ENCODE data around the gene SLC25A43. TPM values are rescaled to one million over a fixed set of nuclear protein-coding genes. Genes with fewer than 3 reads are reported as not detected.

The SLC25A43 gene
- total and polyA plus RNA-seq, 9 of the 15 experiments (the other 6 are each of a cell fraction or from before 2014, with no cell fraction given), result 1.3 to 8.4 (median 4.0) TPM

- TF ChIP-seq JUN (IDR thresholded peaks at IDR 0.05; ENCODE audit: borderline replicate concordance, low read depth, low read length), result 0 out of 2 replicates have a peak, but pooled peaks have one; percentile 48
- no peak for TF ChIP-seq JUN (CRISPR knock-in tag; IDR thresholded peaks at IDR 0.05; ENCODE audit: borderline replicate concordance)
- 0 out of 2 replicates have a peak, but pooled peaks have one; percentile 20 for TF ChIP-seq ARID1B (IDR thresholded peaks at IDR 0.05)
- TF ChIP-seq EGR1 (conservative IDR thresholded peaks at IDR 0.05), result peak; percentile 18; the same call in 1 of the 2 replicates
- peak; percentile 67 for TF ChIP-seq JUND (IDR thresholded peaks at IDR 0.05; ENCODE audit: borderline replicate concordance, low read depth, low read length)
- peak; percentile 79; the same call in 1 of the 3 replicates for TF ChIP-seq JUND (tag; IDR thresholded peaks at IDR 0.05; ENCODE audit: borderline replicate concordance, low read depth, low read length)
- no peak for TF ChIP-seq RBM25 (IDR thresholded peaks at IDR 0.05; ENCODE audit: low read depth, low read length, severe bottlenecking)
- TF ChIP-seq ZNF780A (CRISPR knock-in tag; IDR thresholded peaks at IDR 0.05), result no peak
- TF ChIP-seq RCOR1 (IDR thresholded peaks at IDR 0.05; ENCODE audit: borderline replicate concordance in 1 of 2, low read depth in 2 of 2, low read length in 2 of 2), result peak in 1 of 2 experiments; percentile 72; a peak in 1 of 4 replicates
- TF ChIP-seq, protein P1, sequence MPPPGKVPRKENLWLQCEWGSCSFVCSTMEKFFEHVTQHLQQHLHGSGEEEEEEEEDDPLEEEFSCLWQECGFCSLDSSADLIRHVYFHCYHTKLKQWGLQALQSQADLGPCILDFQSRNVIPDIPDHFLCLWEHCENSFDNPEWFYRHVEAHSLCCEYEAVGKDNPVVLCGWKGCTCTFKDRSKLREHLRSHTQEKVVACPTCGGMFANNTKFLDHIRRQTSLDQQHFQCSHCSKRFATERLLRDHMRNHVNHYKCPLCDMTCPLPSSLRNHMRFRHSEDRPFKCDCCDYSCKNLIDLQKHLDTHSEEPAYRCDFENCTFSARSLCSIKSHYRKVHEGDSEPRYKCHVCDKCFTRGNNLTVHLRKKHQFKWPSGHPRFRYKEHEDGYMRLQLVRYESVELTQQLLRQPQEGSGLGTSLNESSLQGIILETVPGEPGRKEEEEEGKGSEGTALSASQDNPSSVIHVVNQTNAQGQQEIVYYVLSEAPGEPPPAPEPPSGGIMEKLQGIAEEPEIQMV (tag; conservative IDR thresholded peaks at IDR 0.05; ENCODE audit: low read depth), result no peak
- TF ChIP-seq CBFA2T3 (IDR thresholded peaks at IDR 0.05), result 0 out of 2 replicates have a peak, but pooled peaks have one; percentile 10
- TF ChIP-seq ATF3 (IDR thresholded peaks at IDR 0.05), result peak; percentile 71
- no peak for TF ChIP-seq ATF3 (CRISPR knock-in tag; conservative IDR thresholded peaks at IDR 0.05)
Observed at GRCh38 chrX:119402588-119402987, 3.5 kb downstream of the SLC25A43 start (continued).
